Right lobe of liver (tissue), 4 donors: ENCODE results near the gene AHCYL2.

Experiments
- POLR2A ChIP-seq: fragments of 450-650 bp; IDR thresholded peaks from one replicate; pipeline ENCODE4 v1.6.1; 2017; ENCODE audit warnings: antibody characterized with exemption, mild to moderate bottlenecking
- TF ChIP-seq, protein P1 (sequence below), 4 donors: fragments of 200-600 bp in 3 of 4; fragments of 450-650 bp in 1 of 4; IDR thresholded peaks; one replicate each; pipeline versions ENCODE4 v1.5.1 to v1.8.0; 2016 to 2022; ENCODE audit warnings: antibody characterized with exemption in 4 of 4, mild to moderate bottlenecking in 2 of 4
- donor health status: DM: no; HTN: no; CAD: no.
- donor health status: DM: no; HTN: no; CAD: no.
- donor health status: DM: no; HTN: yes; CAD: no.

- no peak for TF ChIP-seq POLR2A
- TF ChIP-seq, protein P1, sequence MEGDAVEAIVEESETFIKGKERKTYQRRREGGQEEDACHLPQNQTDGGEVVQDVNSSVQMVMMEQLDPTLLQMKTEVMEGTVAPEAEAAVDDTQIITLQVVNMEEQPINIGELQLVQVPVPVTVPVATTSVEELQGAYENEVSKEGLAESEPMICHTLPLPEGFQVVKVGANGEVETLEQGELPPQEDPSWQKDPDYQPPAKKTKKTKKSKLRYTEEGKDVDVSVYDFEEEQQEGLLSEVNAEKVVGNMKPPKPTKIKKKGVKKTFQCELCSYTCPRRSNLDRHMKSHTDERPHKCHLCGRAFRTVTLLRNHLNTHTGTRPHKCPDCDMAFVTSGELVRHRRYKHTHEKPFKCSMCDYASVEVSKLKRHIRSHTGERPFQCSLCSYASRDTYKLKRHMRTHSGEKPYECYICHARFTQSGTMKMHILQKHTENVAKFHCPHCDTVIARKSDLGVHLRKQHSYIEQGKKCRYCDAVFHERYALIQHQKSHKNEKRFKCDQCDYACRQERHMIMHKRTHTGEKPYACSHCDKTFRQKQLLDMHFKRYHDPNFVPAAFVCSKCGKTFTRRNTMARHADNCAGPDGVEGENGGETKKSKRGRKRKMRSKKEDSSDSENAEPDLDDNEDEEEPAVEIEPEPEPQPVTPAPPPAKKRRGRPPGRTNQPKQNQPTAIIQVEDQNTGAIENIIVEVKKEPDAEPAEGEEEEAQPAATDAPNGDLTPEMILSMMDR (IDR thresholded peaks at IDR 0.05) = no peak
These were observed 53.9 kb downstream of the AHCYL2 start for GRCh38 chr7:129278688-129279087.
